Fibroblast of lung (primary cell): Measurements from ENCODE around the gene SLIT3. TPM values are rescaled to one million over a fixed set of nuclear protein-coding genes. Genes with fewer than 3 reads are reported as not detected.

ENCODE experiments used
- DNase-seq, 2 donors: peaks; one replicate each; pipeline versions ENCODE4 v3.0.0 to v3.0.0-alpha.2; 2010; ENCODE audit warnings: low read depth in 2 of 2
- H2AFZ ChIP-seq: 2 replicates; pipeline ENCODE4 v1.5.1; 2012; ENCODE audit warnings: low read length, control low read depth, inconsistent platforms
- H3K27ac ChIP-seq: 2 replicates; pipeline ENCODE4 v1.5.1; 2011; ENCODE audit warnings: low read length, control low read depth; ENCODE audit not compliant: insufficient read depth
- H3K27me3 ChIP-seq: 2 replicates; pipeline ENCODE4 v1.5.1; 2011; ENCODE audit warnings: mild to moderate bottlenecking, low read length; ENCODE audit not compliant: control insufficient read depth, insufficient read depth
- H3K36me3 ChIP-seq: 2 replicates; pipeline ENCODE4 v1.5.1; 2011; ENCODE audit warnings: low read length; ENCODE audit not compliant: control insufficient read depth, insufficient read depth
- H3K4me1 ChIP-seq: 2 replicates; pipeline ENCODE4 v1.5.1; 2011; ENCODE audit warnings: low read length; ENCODE audit not compliant: control insufficient read depth, insufficient read depth; ENCODE audit errors: extremely low read depth
- H3K4me2 ChIP-seq: 2 replicates; pipeline ENCODE4 v1.5.1; 2011; ENCODE audit warnings: low read length, control low read depth; ENCODE audit not compliant: insufficient read depth; ENCODE audit errors: extremely low read depth
- H3K4me3 ChIP-seq, 4 experiments: fragments of 200-600 bp in 1 of 4; sonication (generic) in 1 of 4; replicated peaks in 1 of 4; 2 replicates each; pipeline ENCODE4 v1.5.1; 2011 to 2016; ENCODE audit warnings: low read length in 4 of 4, low read depth in 3 of 4, mild to moderate bottlenecking in 3 of 4, control low read depth in 2 of 4, inconsistent platforms in 1 of 4, mixed read lengths in 1 of 4; ENCODE audit not compliant: insufficient read depth in 1 of 4; ENCODE audit errors: control extremely low read depth in 1 of 4
- H3K79me2 ChIP-seq: 2 replicates; pipeline ENCODE4 v1.5.1; 2012; ENCODE audit warnings: mild to moderate bottlenecking, low read length, inconsistent platforms; ENCODE audit not compliant: control insufficient read depth, insufficient read depth
- H3K9ac ChIP-seq: 2 replicates; pipeline ENCODE4 v1.5.1; 2011; ENCODE audit warnings: mild to moderate bottlenecking, low read length, control low read depth; ENCODE audit not compliant: insufficient read depth
- H3K9me3 ChIP-seq: 2 replicates; pipeline ENCODE4 v1.5.1; 2012; ENCODE audit warnings: low read depth, low read length; ENCODE audit not compliant: control insufficient read depth, insufficient read depth
- H4K20me1 ChIP-seq: 2 replicates; pipeline ENCODE4 v1.5.1; 2011; ENCODE audit warnings: low read length; ENCODE audit not compliant: control insufficient read depth, insufficient read depth; ENCODE audit errors: extremely low read depth
- CTCF ChIP-seq, 2 donors: IDR thresholded peaks in 1 of 2; conservative IDR thresholded peaks in 1 of 2; 1 replicate in 1 of 2; 2 replicates in 1 of 2; pipeline ENCODE4 v1.5.1; 2011 to 2012; ENCODE audit warnings: low read length in 2 of 2, control low read depth in 1 of 2, inconsistent platforms in 1 of 2, low read depth in 1 of 2, mild to moderate bottlenecking in 1 of 2
- EZH2 ChIP-seq: IDR thresholded peaks from 2 replicates; pipeline ENCODE4 v1.5.1; 2012; ENCODE audit warnings: low read length, control low read depth, mild to moderate bottlenecking; ENCODE audit errors: missing control alignments
- polyA plus RNA-seq, 2 donors: library from polyadenylated mRNA; depleted of rRNA in 1 of 2; stranded (reverse) in 1 of 2; unstranded in 1 of 2; fragments of >200 nt; gene quantifications; 2 replicates each; pipeline ENCODE4 v1.2.1, GENCODE V29; 2011 to 2012; ENCODE audit warnings: missing spikeins in 1 of 2
- total RNA-seq: library from RNA; depleted of rRNA; stranded (reverse); fragments of >200 nt; gene quantifications from 2 replicates; pipeline ENCODE4 v1.2.1, GENCODE V29; 2014

Gene SLIT3
- total and polyA plus RNA-seq, 2 donors (not counting 1 experiment from before 2014, with no cell fraction given): 1.6 to 4.6 TPM

DNA sequence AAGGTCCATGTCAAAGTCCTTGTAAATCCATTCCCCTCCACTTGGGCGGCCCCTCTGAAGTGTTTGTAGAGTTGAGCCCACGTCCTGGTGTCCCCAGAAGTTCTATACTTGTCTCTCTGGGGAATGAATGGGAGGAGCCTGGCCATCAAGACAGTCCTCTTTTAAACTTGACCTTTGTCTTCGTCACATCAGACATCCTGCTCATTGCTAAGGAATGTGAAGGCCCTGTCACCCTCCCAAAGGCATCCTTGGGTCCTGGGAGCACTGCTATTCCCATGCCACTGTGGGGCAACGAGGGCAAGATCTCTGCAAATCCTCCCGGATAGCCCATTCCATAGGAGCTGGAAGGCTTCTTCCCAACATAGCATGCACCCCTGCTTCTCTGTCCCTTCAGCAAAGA, 235.5 kb downstream of the SLIT3 start:
- Histone ChIP-seq H3K27me3 (no peaks in the 10 kb centered on the region), H2AFZ (no peak overlapping the region), H3K4me1 (no peaks in the 10 kb centered on the region), H3K27ac (no peak overlapping the region), H3K79me2 (no peaks in the 10 kb centered on the region), H3K4me3 (no peak overlapping the region), H3K36me3 (no peaks in the 10 kb centered on the region), H3K9ac (no peak overlapping the region), H3K9me3 (no peaks in the 10 kb centered on the region), H3K4me2 (no peak overlapping the region), H4K20me1 (no peaks in the 10 kb centered on the region)
- no peak for TF ChIP-seq CTCF (conservative IDR thresholded peaks at IDR 0.05 in 1 of 2, IDR thresholded peaks at IDR 0.05 in 1 of 2; ENCODE audit: low read depth in 1 of 2, low read length in 2 of 2)
- no peak for TF ChIP-seq EZH2
- no peak for DNase-seq

DNA sequence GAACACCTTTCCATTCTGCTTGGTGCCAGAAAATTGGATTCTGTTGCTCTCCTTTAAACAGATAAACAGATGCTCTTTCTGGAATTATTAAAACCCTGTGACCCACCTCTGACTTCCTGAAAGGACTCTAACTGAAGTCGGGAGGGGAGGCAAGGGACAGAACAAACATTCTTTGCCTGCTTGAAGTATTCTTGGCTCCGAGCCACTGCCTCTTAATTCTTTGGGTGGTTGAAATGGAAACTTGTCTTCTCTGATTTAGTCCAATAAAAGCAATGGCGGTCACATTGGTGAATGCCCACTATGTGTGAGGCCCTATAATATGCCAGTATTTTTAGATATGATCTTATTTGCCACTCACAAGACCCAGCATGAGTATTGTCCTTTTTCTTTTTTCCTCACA, 236.8 kb downstream of the SLIT3 start:
- no peak overlapping the region for H3K27ac ChIP-seq
- H3K9ac ChIP-seq: no peak overlapping the region
- H3K36me3 ChIP-seq: no peaks in the 10 kb centered on the region
- no peaks in the 10 kb centered on the region for H3K4me1 ChIP-seq
- TF ChIP-seq EZH2 (no peak), CTCF (conservative IDR thresholded peaks at IDR 0.05 in 1 of 2, IDR thresholded peaks at IDR 0.05 in 1 of 2; ENCODE audit: low read depth in 1 of 2, low read length in 2 of 2) (no peak)
- H3K4me2 ChIP-seq: no peak overlapping the region
- no peaks in the 10 kb centered on the region for H3K79me2 ChIP-seq
- peak in 1 of 2 donors; percentile 39 for DNase-seq
- H2AFZ ChIP-seq: no peak overlapping the region
- no peaks in the 10 kb centered on the region for H3K9me3 ChIP-seq
- no peak overlapping the region for H3K4me3 ChIP-seq
- no peaks in the 10 kb centered on the region for H3K27me3 ChIP-seq
- H4K20me1 ChIP-seq: no peaks in the 10 kb centered on the region

DNA sequence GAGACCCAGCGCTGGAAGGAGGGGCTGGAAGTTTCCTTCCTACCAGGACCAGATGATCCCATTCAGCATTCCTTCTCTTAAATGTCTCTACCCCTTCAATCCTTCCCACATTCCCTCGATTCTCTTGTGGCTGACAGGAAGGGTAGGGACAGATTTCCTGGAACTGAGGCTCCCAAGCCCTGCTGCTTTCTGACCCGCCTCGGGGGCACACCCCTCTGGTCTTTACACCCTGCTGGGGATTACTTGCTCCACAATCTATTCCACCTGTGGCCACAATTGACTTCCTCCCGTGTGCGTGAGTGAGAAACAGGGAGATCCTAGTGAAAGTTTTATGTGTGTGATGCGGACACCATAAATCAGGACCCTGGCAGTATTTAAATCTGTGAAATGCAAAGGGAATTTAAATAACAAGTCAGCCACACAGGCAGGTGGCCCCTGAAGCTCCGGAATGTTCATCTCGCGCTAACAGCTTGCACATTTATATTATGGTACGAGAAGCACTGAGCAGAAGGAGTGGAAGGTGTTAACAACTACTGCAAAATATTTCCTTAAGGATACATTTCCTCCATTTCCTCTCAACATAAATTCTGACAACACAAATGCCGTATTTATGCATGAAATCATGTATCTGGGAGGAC, 237.5 kb downstream of the SLIT3 start:
- TF ChIP-seq CTCF (conservative IDR thresholded peaks at IDR 0.05 in 1 of 2, IDR thresholded peaks at IDR 0.05 in 1 of 2; ENCODE audit: low read depth in 1 of 2, low read length in 2 of 2) (no peak), EZH2 (no peak)
- Histone ChIP-seq H3K36me3 (no peaks in the 10 kb centered on the region), H3K4me3 (no peak overlapping the region), H3K27me3 (no peaks in the 10 kb centered on the region), H3K9ac (no peak overlapping the region), H4K20me1 (no peaks in the 10 kb centered on the region), H3K27ac (no peak overlapping the region), H3K4me2 (no peak overlapping the region), H3K79me2 (no peaks in the 10 kb centered on the region), H3K4me1 (no peaks in the 10 kb centered on the region), H3K9me3 (no peaks in the 10 kb centered on the region), H2AFZ (no peak overlapping the region)
- no peak for DNase-seq
